Daoy (cell line): ENCODE results near the gene C1GALT1. TPM values are rescaled to one million over a fixed set of nuclear protein-coding genes. Genes with fewer than 3 reads are reported as not detected.
"Not testable (repeated sequence)": the region's sequence is repeated elsewhere in the genome, so short reads cannot be mapped to it uniquely, and the experiment has no call there.

Experiments
- DNase-seq: peaks from one replicate; pipeline ENCODE4 v3.0.0-alpha.2; 2015; ENCODE audit warnings: low read depth
- total RNA-seq: library from RNA; depleted of rRNA; stranded (reverse); fragments of >200 nt; shearing (Covaris generic); gene quantifications from 2 replicates; pipeline ENCODE4 v1.2.3, GENCODE V29; 2014

Gene C1GALT1
- total RNA-seq, 1 experiment from 2014 or later = 46.0 TPM

DNA sequence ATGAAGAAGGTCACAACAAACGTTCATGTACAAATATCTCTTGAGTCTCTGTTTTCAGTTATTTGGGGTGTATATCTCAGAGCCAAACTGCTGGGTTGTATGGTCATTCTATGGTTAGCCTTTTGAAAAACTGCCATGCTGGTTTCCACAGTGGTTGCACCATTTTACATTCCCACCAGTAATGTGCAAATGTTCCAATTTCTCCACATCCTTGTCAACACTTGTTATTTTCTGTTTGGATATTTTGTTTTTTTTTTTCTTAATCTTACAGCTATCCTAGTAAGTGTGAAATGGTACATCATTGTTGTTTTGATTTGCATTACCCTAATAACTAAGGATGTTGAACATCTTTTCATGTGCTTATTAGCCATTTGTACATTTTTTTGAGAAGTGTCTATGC lies 13.0 kb upstream of the C1GALT1 start:
- DNase-seq = no peak

DNA sequence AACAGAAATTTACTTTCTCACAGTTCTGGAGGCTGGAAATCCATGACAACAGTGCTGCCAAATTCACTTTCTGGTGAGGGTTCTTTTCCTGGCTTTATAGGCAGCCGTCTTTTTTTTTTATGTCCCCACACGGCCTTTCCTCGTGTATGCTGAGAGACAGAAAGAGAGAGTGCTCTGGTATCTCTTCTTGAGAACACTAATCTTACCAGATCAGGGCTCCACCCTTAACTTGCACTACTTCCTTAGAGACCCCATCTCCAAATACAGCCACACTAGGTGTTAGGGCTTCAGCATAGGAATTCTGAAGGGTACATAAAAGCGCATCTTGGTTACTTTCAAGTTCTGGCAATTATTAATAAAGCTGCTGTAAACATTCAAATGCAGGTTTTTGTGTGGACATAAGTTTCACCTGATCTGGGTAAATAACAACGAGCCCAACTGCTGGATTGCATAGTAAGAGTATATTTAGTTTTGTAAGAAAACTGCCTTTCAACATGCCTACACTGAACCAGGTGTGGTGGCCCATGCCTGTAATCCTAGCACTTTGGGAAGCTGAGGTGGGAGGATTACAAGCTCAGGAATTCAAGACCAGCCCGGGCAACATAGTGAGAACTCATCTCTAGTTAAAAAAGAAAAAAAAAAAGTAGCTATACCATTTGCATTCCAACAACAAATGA lies 8.2 kb upstream of the C1GALT1 start:
- DNase-seq = no peak

DNA sequence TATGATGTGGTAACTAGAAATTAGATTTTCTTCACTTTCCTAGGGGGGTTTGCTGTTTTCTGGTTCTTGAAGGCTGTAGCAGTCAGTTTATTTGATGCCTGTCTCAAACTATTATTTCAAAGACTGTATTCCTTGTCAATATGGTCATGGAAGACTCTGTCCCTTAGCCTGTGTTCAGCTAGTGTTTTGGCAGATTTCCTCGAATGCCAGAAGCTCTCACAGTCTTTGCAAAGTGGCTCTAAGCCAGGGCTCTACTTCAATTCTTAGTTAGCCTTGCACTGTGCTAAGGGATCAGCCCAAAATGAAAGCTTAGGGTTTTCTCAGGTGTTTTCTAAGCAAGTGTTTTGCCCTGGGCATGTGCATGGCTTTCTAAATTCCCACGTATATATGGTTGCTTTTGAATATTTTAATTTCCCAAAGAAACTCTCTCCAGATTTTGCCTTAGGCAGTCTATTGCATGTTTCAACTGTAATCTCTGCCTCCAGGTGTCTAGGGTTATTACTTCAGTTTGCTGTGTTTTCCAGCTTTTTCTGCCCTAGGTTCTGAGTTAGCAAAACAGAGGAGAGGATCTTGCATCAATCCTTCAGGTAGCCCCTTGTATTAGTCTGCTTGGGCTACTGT lies 7.2 kb upstream of the C1GALT1 start:
- DNase-seq = no peak

DNA sequence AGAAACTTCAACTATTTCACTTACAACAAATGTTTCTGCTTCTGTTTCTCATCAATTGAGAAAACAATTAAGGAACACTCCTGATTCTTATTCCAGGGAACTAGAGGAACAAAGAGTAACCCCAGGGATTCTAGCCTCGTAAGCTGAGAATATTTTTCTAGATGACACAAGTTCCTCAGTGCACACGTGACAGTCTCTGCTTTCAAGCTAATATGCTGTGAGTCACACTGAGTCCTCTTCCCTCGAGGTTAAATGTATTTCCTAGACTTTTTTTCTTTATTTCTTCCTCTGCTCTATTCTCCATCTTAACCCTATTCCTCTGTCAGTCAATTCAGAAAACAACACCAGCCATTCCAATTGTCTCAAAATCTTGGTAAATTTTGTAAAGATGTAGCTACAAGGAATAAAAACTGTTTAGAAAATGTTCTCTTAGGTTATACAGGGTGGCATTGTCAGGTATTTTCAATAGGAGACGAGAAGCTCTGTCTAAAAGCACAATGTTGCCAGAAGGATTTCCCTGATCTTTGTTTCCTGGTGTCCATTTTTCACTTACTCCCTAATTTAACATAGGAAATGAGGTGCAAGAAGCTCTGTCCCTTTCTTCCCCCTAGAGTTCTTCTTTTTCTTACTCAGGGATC lies 5.8 kb upstream of the C1GALT1 start:
- DNase-seq = peak; percentile 88

DNA sequence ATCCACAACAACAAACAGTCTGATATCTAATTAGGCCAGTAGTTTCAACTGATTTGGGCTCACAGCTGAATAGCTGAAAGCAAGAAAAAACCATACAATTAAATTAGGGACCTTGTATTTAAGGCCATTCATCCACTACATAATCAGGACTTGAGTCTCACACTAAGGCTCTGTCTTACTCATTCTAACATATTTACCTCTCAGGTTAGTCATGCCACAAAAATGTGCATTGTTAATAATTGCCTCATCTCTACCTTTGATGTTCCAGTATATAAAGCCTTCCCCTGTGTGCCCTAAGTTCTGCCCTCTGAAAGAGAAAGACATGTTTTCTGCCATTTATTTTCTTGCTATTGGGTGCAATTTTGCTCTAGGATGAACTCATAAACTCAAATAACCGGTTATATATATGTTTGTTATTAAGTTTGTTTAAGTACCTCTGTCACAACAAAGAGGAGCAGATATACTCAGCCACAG lies 5.3 kb upstream of the C1GALT1 start:
- DNase-seq = peak; percentile 84

DNA sequence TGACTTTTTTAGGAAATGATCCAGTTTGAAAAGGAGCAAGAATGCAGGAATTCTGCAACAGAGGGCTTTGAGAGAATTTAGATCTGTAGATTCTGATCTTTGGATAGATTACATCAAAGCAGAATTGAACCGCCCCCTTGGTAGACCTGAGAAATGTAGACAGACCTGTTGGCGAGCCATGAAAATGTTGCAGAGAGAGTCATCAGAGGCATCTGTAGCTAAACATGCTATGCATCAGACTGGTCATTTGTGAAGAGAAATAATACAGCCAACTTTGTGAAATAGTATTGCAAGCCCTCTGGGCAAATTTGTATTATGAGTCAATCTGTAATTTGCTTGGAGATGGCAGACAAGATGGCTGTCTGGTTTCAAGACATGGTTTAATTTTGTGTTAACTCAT lies 4.3 kb upstream of the C1GALT1 start:
- no peak for DNase-seq

DNA sequence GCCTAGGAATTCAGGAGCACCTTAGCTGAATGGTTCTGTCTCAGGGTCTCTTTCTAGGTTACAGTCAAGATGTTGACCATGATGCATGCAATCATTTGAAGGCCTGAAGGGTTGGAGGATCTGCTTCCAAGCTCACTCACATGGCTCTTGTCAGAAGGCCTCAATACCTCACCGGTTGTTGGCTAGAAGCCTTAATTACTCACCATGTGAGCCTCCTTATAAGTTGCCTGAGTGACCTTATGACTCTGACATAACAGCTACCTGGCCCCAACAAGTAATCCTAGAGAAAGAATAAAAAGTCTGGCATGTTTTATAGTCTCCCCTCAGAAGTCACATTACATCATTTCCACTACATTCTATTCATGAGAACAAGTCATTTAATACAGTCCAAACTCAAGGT lies 3.4 kb upstream of the C1GALT1 start:
- DNase-seq = no peak

DNA sequence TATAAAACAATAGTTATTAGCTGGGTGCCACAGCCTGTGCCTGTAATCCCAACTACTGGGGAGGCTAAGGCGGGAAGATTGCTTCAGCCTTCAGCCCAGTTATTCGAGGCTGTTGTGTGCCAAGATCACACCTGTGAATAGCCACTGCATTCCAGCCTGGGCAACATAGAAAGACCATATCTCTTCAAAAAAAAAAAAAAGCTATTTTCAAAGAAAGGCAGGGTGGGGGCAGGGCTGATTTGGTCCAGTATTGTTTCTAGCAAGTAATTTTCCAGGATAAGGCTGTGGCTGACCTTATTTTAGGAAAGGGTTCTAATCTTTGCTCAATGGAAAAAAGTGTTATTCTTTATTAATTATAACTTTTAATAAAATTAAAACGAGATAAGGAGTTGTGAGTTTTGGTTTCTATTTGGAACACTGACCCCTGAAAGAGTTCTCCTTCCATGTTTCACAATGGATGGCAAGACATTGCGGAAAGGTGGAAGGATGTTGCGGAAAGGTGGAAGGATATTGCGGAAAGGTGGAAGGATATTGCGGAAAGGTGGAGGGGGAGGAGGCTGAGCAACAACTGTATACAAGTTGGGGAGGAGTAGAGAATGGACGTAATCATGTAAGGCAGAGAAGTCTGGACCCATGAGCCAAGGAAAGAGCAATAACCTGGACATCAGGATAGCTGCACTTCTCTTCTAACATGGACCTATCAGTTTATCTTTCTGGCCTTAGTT lies 1.5 kb upstream of the C1GALT1 start:
- DNase-seq = no peak

DNA sequence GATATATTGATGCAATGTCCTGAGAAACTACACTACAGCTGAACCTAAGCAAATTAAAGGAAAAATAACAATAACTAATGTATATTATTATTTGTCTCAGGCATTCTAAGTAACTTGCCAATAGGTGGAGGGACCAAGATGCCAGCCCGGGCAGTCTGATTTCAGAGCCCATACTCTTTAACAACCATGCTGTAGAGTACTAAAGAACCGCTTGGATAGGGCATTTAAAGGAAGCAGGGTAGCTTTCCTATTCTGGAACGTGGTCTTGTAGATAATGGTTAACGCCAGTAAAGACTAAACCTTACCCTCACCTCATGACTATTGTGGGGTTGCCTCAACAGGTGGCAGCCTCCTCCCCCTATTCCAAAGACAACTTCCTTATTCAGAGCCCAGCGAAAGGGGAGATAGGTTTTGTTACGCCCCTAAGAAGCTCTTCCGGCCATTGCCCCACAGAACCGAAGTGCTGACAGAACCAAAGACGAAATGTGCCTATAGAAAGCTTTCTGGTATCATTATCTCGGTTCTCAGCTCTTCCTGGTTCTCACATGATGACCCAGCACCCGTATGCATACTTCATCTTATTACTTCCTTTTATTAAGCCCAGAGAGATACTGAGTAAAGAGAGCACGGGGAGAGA lies 707 bp upstream of the C1GALT1 start:
- peak; percentile 53 for DNase-seq

DNA sequence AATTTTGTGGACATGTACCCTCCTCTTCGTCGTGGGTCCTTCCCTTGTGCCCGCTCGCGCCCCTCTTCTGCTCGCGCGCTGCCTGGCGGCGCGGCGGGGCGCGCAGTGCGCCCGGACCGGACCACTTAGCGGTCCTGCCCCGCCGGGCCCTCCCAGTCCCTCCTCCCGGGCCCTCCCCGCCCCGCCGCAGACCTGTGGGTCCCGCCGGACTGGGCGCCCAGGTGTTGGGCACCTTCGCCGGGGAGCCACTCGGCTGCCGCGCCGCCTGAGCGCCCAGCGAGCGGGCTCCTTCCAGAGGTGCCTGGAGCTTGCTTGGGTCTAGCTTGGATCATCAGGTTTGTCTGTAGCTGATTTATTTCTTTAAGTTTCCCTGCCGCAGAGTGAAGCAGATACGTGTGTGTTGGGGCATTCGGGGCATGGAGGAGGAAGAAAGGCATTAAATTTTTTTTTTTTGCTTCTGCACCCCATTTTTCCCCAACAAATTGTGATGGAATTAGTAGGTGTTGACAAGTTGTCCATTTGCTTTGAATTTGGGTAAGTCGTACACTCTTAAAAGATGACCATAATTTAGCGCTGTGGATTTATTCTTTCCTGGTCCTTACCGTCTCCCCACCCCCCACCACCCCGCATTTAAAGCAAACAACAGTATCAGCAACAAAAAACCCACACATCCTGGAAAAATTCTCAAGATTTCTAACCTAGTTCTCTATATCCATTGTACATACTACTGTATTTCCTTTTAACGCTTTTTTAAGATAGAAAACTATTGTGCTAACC lies 905 bp downstream of the C1GALT1 start:
- peak; percentile 54 for DNase-seq

DNA sequence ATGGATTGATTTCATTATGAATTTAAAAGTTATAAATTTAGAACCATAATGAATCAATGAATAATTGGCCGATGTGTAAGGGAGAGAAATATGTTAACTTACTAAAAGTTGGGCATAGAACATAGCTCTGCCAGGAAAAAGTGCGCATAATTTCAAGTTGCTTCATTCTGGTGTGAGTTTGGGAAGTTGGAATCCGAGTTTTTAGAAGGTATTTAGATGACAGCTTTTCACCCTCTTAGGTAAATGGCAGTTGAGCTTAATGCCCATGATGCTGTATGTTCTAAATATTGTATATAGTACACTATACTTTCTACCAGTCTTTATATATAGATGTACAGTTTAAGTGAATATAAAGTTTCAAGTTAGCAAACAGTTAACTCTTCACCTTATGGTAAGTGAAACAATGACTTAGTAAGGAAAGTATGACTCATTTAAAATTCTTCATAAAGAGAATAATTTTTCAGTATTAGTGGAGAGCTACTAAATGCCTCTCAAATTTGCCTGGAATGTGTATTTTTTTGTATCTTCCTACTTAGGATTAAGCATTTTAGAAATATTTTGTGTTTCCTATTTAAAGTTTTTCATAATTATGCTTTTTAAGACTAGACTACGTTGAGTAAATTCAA lies 1.6 kb downstream of the C1GALT1 start:
- DNase-seq = no peak

DNA sequence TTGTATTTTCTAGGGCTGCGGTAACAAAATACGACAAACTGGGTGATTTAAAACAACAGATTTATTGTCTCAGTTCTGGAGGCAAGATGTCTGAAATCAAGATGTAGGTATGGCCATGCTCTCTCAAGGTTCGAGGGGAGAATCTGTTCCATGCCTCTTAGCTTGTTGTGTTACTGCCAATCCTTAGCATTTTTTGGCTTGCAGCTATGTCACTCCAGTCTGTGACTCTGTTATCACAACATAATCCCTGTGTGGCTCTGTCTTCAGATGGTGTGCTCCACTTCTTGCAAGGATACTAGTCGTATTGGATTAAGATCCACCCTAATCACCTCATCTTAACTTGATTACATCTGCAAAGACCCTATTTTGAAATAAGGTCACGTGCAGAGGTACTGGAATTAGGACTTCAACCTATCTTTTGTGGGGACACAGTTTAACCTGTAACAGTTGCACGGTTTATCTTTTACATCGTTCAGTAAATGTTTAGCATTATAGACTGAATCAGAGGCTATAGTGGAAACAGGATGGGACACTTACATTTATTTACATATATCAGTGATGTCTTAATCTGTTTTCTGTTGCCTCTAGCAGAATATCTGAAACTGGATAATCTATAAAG lies 3.1 kb downstream of the C1GALT1 start:
- DNase-seq = no peak

DNA sequence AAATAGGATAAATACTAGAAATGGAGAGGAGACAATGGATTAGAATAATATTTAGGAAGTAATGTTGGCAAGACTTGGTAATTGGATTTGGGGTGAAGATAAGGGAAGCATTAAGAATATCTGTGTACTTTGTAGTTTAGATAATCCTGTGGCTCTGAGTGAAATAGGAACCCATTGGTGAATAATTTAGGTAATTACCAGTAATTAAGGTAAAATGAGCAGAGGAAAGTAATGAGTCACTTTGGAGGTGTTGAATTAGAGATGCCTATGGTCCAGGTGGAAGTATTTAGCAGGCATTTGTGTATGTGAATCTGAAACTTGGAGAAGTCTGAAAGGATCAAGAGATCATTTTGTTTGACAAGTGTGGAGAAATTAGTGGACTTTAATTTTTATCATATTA lies 5.7 kb downstream of the C1GALT1 start:
- DNase-seq = no peak

DNA sequence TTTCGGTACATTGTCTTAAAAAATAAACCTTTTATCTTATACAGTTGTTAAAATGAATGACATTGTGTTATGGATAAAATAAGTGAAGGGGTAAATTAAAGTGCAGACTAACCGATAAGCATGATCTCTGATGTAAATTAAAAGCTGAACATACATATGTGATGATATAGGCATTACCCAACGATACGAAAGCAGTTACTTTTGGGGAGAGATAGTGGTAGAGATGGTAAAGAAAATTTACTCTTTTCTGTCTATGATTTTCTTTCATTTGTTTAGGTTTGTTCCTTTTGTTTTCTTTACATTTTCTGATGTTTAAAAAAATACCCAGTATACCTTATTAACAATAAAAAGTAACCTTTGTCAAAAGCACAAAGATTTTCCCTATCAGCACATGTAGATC lies 6.4 kb downstream of the C1GALT1 start:
- DNase-seq = no peak

DNA sequence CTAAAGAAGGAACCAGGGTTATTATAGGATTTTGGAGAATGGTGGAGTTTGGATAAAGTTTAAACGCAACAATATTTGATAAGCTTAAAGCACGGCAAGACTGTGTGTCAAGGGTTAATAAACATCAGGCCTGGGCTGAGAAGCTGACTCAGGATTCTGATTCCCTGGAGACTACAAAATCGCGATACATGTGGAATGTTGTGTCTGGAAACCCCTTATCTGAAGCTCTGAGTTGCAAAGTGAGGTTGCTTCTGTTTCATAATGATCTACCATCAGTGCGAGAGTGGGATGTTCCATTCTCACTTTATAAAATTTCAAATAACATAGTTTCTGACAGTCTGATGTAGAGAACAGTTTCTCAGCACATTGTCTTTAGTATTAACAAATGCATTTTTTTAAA lies 7.8 kb downstream of the C1GALT1 start:
- DNase-seq = peak; percentile 46

DNA sequence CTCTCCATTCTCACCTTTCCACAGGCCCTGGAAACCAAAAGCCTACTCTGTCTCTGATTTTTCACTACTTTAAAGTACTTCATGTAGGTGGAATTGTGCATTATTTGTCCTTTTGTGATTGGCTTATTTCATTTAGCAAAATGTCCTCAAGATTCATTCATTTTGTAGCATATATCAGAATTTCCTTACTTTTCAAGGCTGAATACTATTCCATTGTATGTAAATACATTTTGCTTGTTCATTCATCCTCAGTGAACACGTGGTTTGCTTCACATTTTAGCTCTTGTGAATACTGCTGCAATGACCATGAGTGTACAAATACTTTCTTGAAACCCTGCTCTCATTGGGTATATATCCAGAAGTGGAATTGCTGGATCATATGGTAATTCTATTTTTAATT lies 8.8 kb downstream of the C1GALT1 start:
- DNase-seq = no peak

DNA sequence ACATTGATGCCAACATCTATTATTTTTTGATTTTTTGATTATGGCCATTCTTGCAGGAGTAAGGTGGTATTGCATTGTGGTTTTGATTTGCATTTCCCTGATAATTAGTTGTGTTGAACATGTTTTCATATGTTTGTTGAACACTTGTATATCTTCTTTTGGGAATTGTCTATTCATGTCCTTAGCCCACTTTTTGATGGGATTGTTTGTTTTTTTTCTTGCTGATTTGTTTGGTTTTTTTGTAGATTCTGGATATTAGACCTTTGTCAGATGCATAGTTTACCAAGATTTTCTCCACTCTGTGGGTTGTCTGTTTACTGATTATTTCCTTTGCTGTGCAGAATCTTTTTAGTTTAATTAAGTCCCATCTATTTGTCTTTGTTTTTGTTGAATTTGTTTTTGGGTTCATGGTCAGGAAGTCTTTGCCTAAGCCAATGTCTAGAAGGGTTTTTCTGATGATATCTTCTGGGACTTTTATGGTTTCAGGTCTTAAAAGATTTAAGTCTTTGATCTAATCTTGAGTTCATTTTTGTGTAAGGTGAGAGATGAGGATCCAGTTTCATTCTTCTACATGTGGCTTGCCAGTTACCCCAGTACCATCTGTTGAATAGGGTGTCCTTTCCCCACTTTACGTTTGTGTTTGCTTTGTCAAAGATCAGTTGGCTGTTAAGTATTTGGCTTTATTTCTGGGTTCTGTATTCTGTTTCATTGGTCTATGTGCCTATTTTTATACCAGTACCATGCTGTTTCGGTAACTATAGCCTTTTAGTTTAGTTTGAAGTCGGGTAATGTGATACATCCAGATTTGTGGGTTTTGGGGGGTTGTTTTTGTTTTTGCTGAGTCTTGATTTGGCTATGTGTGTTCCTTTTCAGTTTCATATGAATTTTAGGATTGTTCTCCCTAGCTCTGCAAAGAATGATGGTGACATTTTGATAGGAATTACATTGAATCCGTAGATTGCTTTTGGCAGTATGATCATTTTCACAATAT lies 10.7 kb downstream of the C1GALT1 start:
- DNase-seq = not testable (repeated sequence)

DNA sequence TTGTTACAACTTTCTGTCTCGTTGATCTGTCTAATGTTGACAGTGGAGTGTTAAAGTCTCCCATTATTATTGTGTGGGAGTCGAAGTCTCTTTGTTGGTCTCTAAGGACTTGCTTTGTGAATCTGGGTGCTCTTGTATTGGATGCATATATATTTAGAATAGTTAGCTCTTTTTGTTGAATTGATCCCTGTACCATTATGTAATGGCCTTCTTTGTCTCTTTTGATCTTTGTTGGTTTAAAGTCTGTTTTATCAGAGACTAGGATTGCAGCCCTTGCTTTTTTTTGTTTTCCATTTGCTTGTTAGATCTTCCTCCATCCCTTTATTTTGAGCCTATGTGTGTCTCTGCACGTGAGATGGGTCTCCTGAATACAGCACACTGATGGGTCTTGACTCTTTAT lies 17.2 kb downstream of the C1GALT1 start:
- not testable (repeated sequence) for DNase-seq

DNA sequence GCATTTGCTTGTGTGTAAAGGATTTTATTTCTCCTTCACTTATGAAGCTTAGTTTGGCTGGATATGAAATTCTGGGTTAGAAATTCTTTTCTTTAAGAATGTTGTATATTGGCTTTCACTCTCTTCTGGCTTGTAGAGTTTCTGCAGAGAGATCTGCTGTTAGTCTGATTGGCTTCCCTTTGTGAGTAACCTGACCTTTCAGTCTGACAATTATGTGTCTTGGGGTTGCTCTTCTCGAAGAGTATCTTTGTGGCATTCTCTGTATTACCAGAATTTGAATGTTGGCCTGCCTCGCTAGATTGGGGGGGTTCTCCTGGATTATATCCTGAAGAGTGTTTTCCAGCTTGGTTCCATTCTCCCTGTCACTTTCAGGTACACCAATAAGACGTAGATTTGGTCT lies 17.9 kb downstream of the C1GALT1 start:
- DNase-seq = not testable (repeated sequence)
